ENCODE measurements around the gene EIF1B.

EIF1B gene

GRCh38 chr3:40355410-40355809 lies 45.9 kb downstream of the EIF1B start:
- DNase-seq: no peak

GRCh38 chr3:40358454-40358853 lies 48.9 kb downstream of the EIF1B start:
- DNase-seq: no peak
